HG02763 (cell line): ENCODE data around the gene PARL.
"Not testable (repeated sequence)": the region's sequence is repeated elsewhere in the genome, so short reads cannot be mapped to it uniquely, and the experiment has no call there.

Source experiments
- ATAC-seq: cut with Tn5 transposase; IDR thresholded peaks from one replicate; pipeline ENCODE4 v1.9.1; 2021; ENCODE audit warnings: mild to moderate bottlenecking, moderate library complexity; ENCODE audit not compliant: unreplicated experiment

The PARL gene

GRCh38 chr3:183792976-183793375, 91.7 kb downstream of the PARL start:
- ATAC-seq, result no peak

GRCh38 chr3:183790700-183791099, 94.0 kb downstream of the PARL start:
- no peak for ATAC-seq

- no peak for ATAC-seq
Measured at GRCh38 chr3:183789826-183790225, 94.9 kb downstream of the PARL start.

- ATAC-seq, result not testable (repeated sequence)
Measured at GRCh38 chr3:183784503-183784902, 100.2 kb downstream of the PARL start.

- no peak for ATAC-seq
Measured at GRCh38 chr3:183782576-183783276, 102.0 kb downstream of the PARL start.

GRCh38 chr3:183781246-183781645, 103.4 kb downstream of the PARL start:
- no peak for ATAC-seq

GRCh38 chr3:183779896-183780465, 104.7 kb downstream of the PARL start:
- ATAC-seq, result no peak
